ENCODE measurements around the gene EML4.

- TF ChIP-seq CTCF (conservative IDR thresholded peaks at IDR 0.05; ENCODE audit: low read depth, low read length) (no peak), EZH2 (IDR thresholded peaks at IDR 0.05; ENCODE audit: borderline replicate concordance, low read depth, low read length, poor library complexity, severe bottlenecking) (no peak)
Observed at GRCh38 chr2:42137125-42137841, 31.9 kb upstream of the EML4 start.

Measured in A673 (cell line).